CD4-positive, alpha-beta memory T cell (primary cell): ENCODE measurements around the gene ABHD17A. TPM values are rescaled to one million over a fixed set of nuclear protein-coding genes. Genes with fewer than 3 reads are reported as not detected.

Source experiments
- CTCF ChIA-PET: fragments of 350-600 bp; sonication (Branson Sonifier 250); formaldehyde crosslinking; loops from one replicate; lab custom pipeline; 2021; ENCODE audit warnings: inconsistent platforms; ENCODE audit not compliant: partially characterized antibody; lab: Charles Lee
- POLR2A ChIA-PET: fragments of 350-600 bp; sonication (Branson Sonifier 250); formaldehyde crosslinking; loops from one replicate; lab custom pipeline; 2021; ENCODE audit not compliant: partially characterized antibody; lab: Charles Lee
- DNase-seq, 5 donors: peaks; one replicate each; pipeline versions ENCODE4 v3.0.0 to v3.0.0-alpha.2; 2020 to 2022; ENCODE audit warnings: mixed read lengths in 1 of 5
- H3K27ac ChIP-seq: one replicate; pipeline ENCODE4 v1.7.0; 2013; ENCODE audit warnings: low read depth, low read length
- H3K27me3 ChIP-seq: 2 replicates; pipeline ENCODE4 v1.7.0; 2013; ENCODE audit warnings: mild to moderate bottlenecking, low read length, moderate library complexity; ENCODE audit not compliant: insufficient read depth
- H3K36me3 ChIP-seq: 2 replicates; pipeline ENCODE4 v1.7.0; 2013; ENCODE audit warnings: mild to moderate bottlenecking, low read length, moderate library complexity; ENCODE audit not compliant: insufficient read depth
- H3K4me1 ChIP-seq: 2 replicates; pipeline ENCODE4 v1.7.0; 2013; ENCODE audit warnings: mild to moderate bottlenecking, low read length, moderate library complexity; ENCODE audit not compliant: insufficient read depth
- H3K4me3 ChIP-seq, 2 donors: one replicate each; pipeline ENCODE4 v1.7.0; 2013; ENCODE audit warnings: low read length in 2 of 2, mild to moderate bottlenecking in 1 of 2
- H3K9me3 ChIP-seq, 2 donors: one replicate each; pipeline ENCODE4 v1.7.0; 2013; ENCODE audit warnings: low read length in 2 of 2, control low read depth in 1 of 2; ENCODE audit not compliant: control insufficient read depth in 1 of 2
- H3K27ac Mint-ChIP-seq, 7 donors: one replicate each; pipeline ENCODE4 v1.8.0; 2020 to 2021; ENCODE audit warnings: mixed read lengths in 7 of 7, mild to moderate bottlenecking in 6 of 7, inconsistent platforms in 3 of 7, moderate library complexity in 3 of 7
- H3K27me3 Mint-ChIP-seq, 2 donors: one replicate each; pipeline ENCODE4 v1.8.0; 2020 to 2021; ENCODE audit warnings: mixed read lengths in 2 of 2
- H3K36me3 Mint-ChIP-seq, 2 donors: one replicate each; pipeline ENCODE4 v1.8.0; 2020 to 2021; ENCODE audit warnings: mixed read lengths in 2 of 2, inconsistent platforms in 1 of 2, mild to moderate bottlenecking in 1 of 2
- H3K4me1 Mint-ChIP-seq, 4 donors: one replicate each; pipeline ENCODE4 v1.8.0; 2020 to 2021; ENCODE audit warnings: mixed read lengths in 4 of 4, mild to moderate bottlenecking in 1 of 4
- H3K4me3 Mint-ChIP-seq, 8 donors: one replicate each; pipeline ENCODE4 v1.8.0; 2020 to 2021; ENCODE audit warnings: mixed read lengths in 8 of 8, mild to moderate bottlenecking in 7 of 8, moderate library complexity in 6 of 8, inconsistent platforms in 3 of 8
- H3K9me3 Mint-ChIP-seq, 8 donors: one replicate each; pipeline ENCODE4 v1.8.0; 2020 to 2021; ENCODE audit warnings: mixed read lengths in 8 of 8, mild to moderate bottlenecking in 5 of 8, inconsistent platforms in 3 of 8, moderate library complexity in 1 of 8
- intact Hi-C: fragments of 100-400 bp; cut with micrococcal nuclease; formaldehyde crosslinking; loops from one replicate; pipeline ENCODE4 v1.15.1; 2023
- polyA plus RNA-seq, 2 donors: library from polyadenylated mRNA; unstranded; fragments of 300-500 nt; fragmentation: Illumina TruSeq; gene quantifications; one replicate each; pipeline ENCODE4 v1.2.3, GENCODE V29; 2021
- total RNA-seq, 2 experiments: library from RNA; stranded (reverse); gene quantifications; one replicate each; pipeline ENCODE4 v1.2.3, GENCODE V29; 2021

ABHD17A gene
- total and polyA plus RNA-seq, 4 experiments from 2014 or later, result 106 to 204 (median 123) TPM

DNA sequence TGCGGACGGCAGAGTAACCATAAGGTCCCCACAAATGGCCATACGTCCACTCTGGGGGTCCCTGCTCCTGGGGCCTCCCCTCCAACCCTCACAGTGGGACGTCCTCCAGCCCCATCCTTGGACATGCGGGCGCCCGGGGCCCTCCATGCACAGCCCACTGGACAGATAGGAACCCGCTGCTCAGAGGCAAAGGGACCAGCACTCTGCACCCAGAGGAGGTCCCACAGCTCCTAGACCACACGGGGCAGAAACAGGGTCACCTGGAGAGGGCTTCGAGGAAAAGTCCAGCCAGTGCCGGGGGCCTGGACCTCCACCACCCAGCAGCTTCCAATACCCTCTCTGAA is 48.1 kb downstream of the ABHD17A start:
- Histone ChIP-seq H3K9me3 (no peaks in the 10 kb centered on the region), H3K27me3 (no peaks in the 10 kb centered on the region), H3K4me3 (no peak overlapping the region), H3K27ac (no peak overlapping the region), H3K4me1 (peaks cover 32% of the 10 kb centered on the region), H3K36me3 (no peaks in the 10 kb centered on the region)
- H3K36me3 Mint-ChIP-seq, result peaks cover 0 to 7% of the 10 kb centered on the region in 2 donors
- intact Hi-C loops, result no loop called here
- no peaks in the 10 kb centered on the region for H3K9me3 Mint-ChIP-seq
- H3K27ac Mint-ChIP-seq, result no peak overlapping the region
- H3K4me1 Mint-ChIP-seq, result peaks cover 10 to 64% (median 21%) of the 10 kb centered on the region in 4 donors
- ChIA-PET CTCF (interaction anchor here (1.4 to 7.8 kb wide), 5 partner anchors 9 to 290 kb away, joined by 4 to 77 read pairs (median 6); no protein-coding TSS in a partner anchor), POLR2A (no interaction called here)
- DNase-seq, result no peak
- H3K4me3 Mint-ChIP-seq, result no peak overlapping the region
- no peaks in the 10 kb centered on the region for H3K27me3 Mint-ChIP-seq

DNA sequence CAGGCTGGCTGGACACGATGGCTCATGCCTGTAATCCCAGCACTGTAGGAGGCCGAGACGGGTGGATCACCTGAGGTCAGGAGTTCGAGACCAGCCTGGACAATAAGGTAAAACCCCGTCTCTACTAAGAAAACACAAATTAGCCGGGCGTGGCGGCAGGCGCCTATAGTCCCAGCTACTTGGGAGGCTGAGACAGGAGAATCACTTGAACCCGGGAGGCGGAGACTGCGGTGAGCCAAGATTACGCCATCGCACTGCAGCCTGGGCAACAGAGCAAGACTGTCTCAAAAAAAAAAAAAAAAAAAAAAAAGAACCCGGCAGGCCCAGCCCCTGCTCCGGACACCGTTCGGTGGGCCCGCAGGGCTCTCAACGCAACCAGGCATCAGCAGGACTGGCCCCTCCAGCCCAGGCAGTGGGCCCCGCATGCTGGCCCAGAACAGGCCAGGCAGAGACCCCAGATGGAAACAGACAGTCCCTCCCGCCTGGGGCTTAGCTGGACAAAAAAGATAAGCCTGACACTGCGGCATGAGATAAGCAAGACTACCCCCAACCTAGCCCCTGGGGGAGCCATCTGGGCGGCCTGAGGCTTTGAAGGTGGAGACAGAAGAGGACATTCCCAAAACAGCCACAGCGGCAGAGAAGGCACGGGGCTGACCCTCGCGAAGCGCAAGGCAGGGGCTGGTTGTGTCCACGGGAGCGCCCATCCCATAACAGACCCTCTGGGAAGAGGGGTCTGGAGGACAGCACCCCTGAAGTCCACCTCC is 48.7 kb downstream of the ABHD17A start:
- intact Hi-C loops, result no loop called here
- ChIA-PET POLR2A (no interaction called here), CTCF (interaction anchor here (1.6 to 7.8 kb wide), 4 partner anchors 10 to 290 kb away, joined by 4 to 77 read pairs (median 6); no protein-coding TSS in a partner anchor)
- no peak for DNase-seq
- no peaks in the 10 kb centered on the region for H3K27me3 Mint-ChIP-seq
- Histone ChIP-seq H3K27ac (no peak overlapping the region), H3K4me1 (peaks cover 27% of the 10 kb centered on the region), H3K4me3 (no peak overlapping the region), H3K27me3 (no peaks in the 10 kb centered on the region), H3K9me3 (no peaks in the 10 kb centered on the region), H3K36me3 (no peaks in the 10 kb centered on the region)
- H3K27ac Mint-ChIP-seq, result no peak overlapping the region
- H3K4me1 Mint-ChIP-seq, result peaks cover 9 to 61% (median 18%) of the 10 kb centered on the region in 4 donors
- peaks cover 0 to 7% of the 10 kb centered on the region in 2 donors for H3K36me3 Mint-ChIP-seq
- H3K4me3 Mint-ChIP-seq, result no peak overlapping the region
- no peaks in the 10 kb centered on the region for H3K9me3 Mint-ChIP-seq

GRCh38 chr19:1833540-1833939 is 51.8 kb downstream of the ABHD17A start:
- Histone ChIP-seq H3K9me3 (no peaks in the 10 kb centered on the region), H3K4me1 (peaks cover 23% of the 10 kb centered on the region), H3K27ac (no peak overlapping the region), H3K4me3 (no peak overlapping the region), H3K36me3 (peaks cover 5% of the 10 kb centered on the region), H3K27me3 (no peaks in the 10 kb centered on the region)
- Mint-ChIP-seq H3K27ac (no peak overlapping the region), H3K36me3 (peaks cover 0 to 13% of the 10 kb centered on the region in 2 donors), H3K9me3 (no peaks in the 10 kb centered on the region), H3K4me1 (peaks cover 1 to 38% (median 4%) of the 10 kb centered on the region in 4 donors), H3K4me3 (no peak overlapping the region), H3K27me3 (no peaks in the 10 kb centered on the region)
- intact Hi-C loops, result no loop called here
- DNase-seq, result no peak
- POLR2A ChIA-PET, result no interaction called here
- CTCF ChIA-PET, result interaction anchor here (0.7 kb wide), 1 partner anchor 8 kb away, joined by 3 read pairs; no protein-coding TSS in a partner anchor

DNA sequence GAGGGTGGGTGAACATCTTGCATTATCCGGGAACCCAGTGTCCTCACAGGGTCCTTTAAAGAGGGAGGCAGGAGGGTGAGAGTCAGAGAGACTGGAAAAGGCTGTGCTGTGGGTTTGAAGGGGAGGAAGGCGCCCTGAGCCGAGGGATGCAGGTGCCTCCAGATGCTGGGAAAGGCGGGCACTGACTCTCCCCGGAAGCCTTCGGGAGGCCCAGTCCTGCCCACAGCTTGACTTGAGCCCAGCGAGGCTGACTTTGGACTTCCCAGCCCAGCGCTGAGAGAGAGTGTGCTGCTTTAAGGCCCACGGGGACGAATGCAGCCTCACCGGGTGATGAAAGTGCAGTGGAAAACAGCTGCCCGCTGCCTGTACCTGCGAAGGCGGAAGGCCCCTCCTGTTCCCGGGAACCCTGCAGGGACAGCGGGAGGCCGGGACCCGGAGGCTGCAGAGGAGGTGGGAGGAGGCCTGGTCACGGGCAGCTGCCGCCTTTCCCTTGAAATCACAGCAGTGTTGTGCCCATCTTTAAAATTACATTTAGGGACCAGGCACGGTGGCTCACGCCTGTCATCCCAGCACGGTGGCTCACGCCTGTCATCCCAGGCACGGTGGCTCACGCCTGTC is 53.1 kb downstream of the ABHD17A start:
- no peaks in the 10 kb centered on the region for H3K9me3 Mint-ChIP-seq
- no peak overlapping the region for H3K27ac ChIP-seq
- peaks cover 12% of the 10 kb centered on the region for H3K4me1 ChIP-seq
- CTCF ChIA-PET, result no interaction called here
- no peak for DNase-seq
- no peak overlapping the region for H3K4me3 ChIP-seq
- H3K27me3 ChIP-seq, result no peaks in the 10 kb centered on the region
- H3K27me3 Mint-ChIP-seq, result no peaks in the 10 kb centered on the region
- POLR2A ChIA-PET, result no interaction called here
- intact Hi-C loops, result no loop called here
- H3K4me1 Mint-ChIP-seq, result peaks cover 0 to 25% (median 2%) of the 10 kb centered on the region in 4 donors
- no peaks in the 10 kb centered on the region for H3K9me3 ChIP-seq
- H3K27ac Mint-ChIP-seq, result peak overlapping the region in 2 of 7 donors; percentile 7 to 12
- peaks cover 5% of the 10 kb centered on the region for H3K36me3 ChIP-seq
- peaks cover 0 to 13% of the 10 kb centered on the region in 2 donors for H3K36me3 Mint-ChIP-seq
- H3K4me3 Mint-ChIP-seq, result no peak overlapping the region

DNA sequence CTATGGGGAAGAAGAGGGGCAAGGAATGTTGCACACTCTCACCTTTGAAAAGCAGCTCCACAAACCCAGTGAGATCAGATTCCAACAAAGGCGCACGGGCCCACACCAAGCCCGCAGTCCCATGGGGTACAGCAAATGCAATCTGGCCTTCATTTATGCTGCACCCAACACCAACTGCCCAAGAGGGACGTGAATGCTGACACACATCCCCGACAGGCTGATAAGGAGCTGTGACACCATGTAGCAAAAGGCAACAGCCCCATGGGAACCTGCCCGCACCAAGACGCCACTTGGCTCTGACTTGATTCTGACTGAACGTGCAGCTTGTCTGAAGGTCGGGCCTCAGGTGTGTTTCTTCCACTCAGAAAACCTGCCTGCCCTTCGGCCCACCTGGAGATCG is 54.3 kb downstream of the ABHD17A start:
- peaks cover 13% of the 10 kb centered on the region for H3K4me1 ChIP-seq
- Mint-ChIP-seq H3K27ac (no peak overlapping the region), H3K9me3 (no peaks in the 10 kb centered on the region), H3K36me3 (peaks cover 0 to 13% of the 10 kb centered on the region in 2 donors), H3K27me3 (no peaks in the 10 kb centered on the region), H3K4me1 (peaks cover 0 to 17% (median 1%) of the 10 kb centered on the region in 4 donors), H3K4me3 (no peak overlapping the region)
- POLR2A ChIA-PET, result no interaction called here
- DNase-seq, result no peak
- peaks cover 5% of the 10 kb centered on the region for H3K36me3 ChIP-seq
- H3K27me3 ChIP-seq, result no peaks in the 10 kb centered on the region
- H3K9me3 ChIP-seq, result no peaks in the 10 kb centered on the region
- CTCF ChIA-PET, result interaction anchor here (7.6 kb wide), 1 partner anchor 8 kb away, joined by 77 read pairs; no protein-coding TSS in a partner anchor
- intact Hi-C loops, result no loop called here
- H3K4me3 ChIP-seq, result no peak overlapping the region
- no peak overlapping the region for H3K27ac ChIP-seq

GRCh38 chr19:1830568-1830967 is 54.7 kb downstream of the ABHD17A start:
- H3K4me1 Mint-ChIP-seq, result peaks cover 0 to 17% (median 1%) of the 10 kb centered on the region in 4 donors

DNA sequence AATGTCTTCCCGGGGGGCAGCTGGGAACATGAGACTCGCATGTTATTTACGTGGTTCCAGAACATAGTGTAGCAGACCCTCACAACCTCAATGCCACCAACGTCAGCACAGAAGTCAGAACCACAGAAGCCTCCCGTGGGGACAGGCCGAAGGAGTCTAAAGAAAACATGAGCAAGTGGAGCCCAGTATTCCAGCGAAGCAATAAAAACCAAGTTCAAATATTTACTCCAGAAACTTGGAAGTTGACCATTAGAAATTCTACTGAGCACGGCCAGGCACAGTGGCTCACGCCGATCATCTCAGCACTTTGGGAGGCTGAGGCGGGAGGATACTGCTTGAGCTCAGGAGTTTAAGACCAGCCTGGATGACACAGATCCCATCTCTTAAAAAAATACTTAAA is 55.3 kb downstream of the ABHD17A start:
- DNase-seq, result no peak
- Mint-ChIP-seq H3K4me3 (no peak overlapping the region), H3K27ac (peak overlapping the region in 1 of 7 donors; percentile 15), H3K36me3 (peaks cover 0 to 16% of the 10 kb centered on the region in 2 donors), H3K4me1 (peaks cover 0 to 16% (median 1%) of the 10 kb centered on the region in 4 donors), H3K9me3 (no peaks in the 10 kb centered on the region), H3K27me3 (no peaks in the 10 kb centered on the region)
- H3K9me3 ChIP-seq, result no peaks in the 10 kb centered on the region
- ChIA-PET POLR2A (interaction anchor here (0.6 kb wide), 1 partner anchor 1353 kb away, joined by 4 read pairs; no protein-coding TSS in a partner anchor), CTCF (interaction anchor here (1.2 to 7.6 kb wide), 2 partner anchors 9 to 24 kb away, joined by 3 to 77 read pairs; no protein-coding TSS in a partner anchor)
- intact Hi-C loops, result loop anchor here (10.0 kb wide), 1 partner anchor 155 kb away; no protein-coding TSS in a partner anchor
- no peaks in the 10 kb centered on the region for H3K27me3 ChIP-seq
- no peak overlapping the region for H3K27ac ChIP-seq
- H3K36me3 ChIP-seq, result peaks cover 5% of the 10 kb centered on the region
- H3K4me3 ChIP-seq, result no peak overlapping the region
- peaks cover 10% of the 10 kb centered on the region for H3K4me1 ChIP-seq

More at GRCh38 chr19:1830568-1830967, 54.7 kb downstream of the ABHD17A start:
- intact Hi-C loops, result no loop called here
- H3K36me3 ChIP-seq, result peaks cover 5% of the 10 kb centered on the region
- Mint-ChIP-seq H3K36me3 (peaks cover 0 to 16% of the 10 kb centered on the region in 2 donors), H3K9me3 (no peaks in the 10 kb centered on the region), H3K27ac (peak overlapping the region in 1 of 7 donors; percentile 35), H3K27me3 (no peaks in the 10 kb centered on the region), H3K4me3 (no peak overlapping the region)
- POLR2A ChIA-PET, result no interaction called here
- no peak overlapping the region for H3K4me3 ChIP-seq
- CTCF ChIA-PET, result interaction anchor here (1.2 to 7.6 kb wide), 2 partner anchors 9 to 24 kb away, joined by 3 to 77 read pairs; no protein-coding TSS in a partner anchor
- no peak for DNase-seq
- H3K4me1 ChIP-seq, result peaks cover 11% of the 10 kb centered on the region
- no peak overlapping the region for H3K27ac ChIP-seq
- H3K27me3 ChIP-seq, result no peaks in the 10 kb centered on the region
- H3K9me3 ChIP-seq, result no peaks in the 10 kb centered on the region
